Left ventricle myocardium inferior (tissue), 1 donor: ENCODE results near the gene PLOD3. TPM values are rescaled to one million over a fixed set of nuclear protein-coding genes. Genes with fewer than 3 reads are reported as not detected.

Source experiments
- DNase-seq: peaks from one replicate; pipeline ENCODE4 v3.0.0-alpha.2; 2020
- H3K27ac ChIP-seq: fragments of 200-600 bp; replicated peaks from 2 replicates; pipeline ENCODE4 v1.8.0; 2021
- H3K27me3 ChIP-seq: fragments of 200-600 bp; 2 replicates; pipeline ENCODE4 v1.8.0; 2021; ENCODE audit warnings: low read depth
- H3K36me3 ChIP-seq: fragments of 200-600 bp; 2 replicates; pipeline ENCODE4 v1.8.0; 2021
- H3K4me1 ChIP-seq: fragments of 200-600 bp; 2 replicates; pipeline ENCODE4 v1.8.0; 2021
- H3K4me3 ChIP-seq: fragments of 200-600 bp; 2 replicates; pipeline ENCODE4 v1.8.0; 2021; ENCODE audit warnings: mild to moderate bottlenecking, moderate library complexity
- H3K9me3 ChIP-seq: fragments of 200-600 bp; replicated peaks from 2 replicates; pipeline ENCODE4 v1.8.0; 2021
- intact Hi-C: fragments of 100-400 bp; cut with micrococcal nuclease; formaldehyde crosslinking; loops from one replicate; pipeline ENCODE4 v1.11.0; 2022
- total RNA-seq: library from RNA; stranded (reverse); fragmentation: NEBNext Ultra II Directional; extraction: Animal tissue kit (Norgen Biotek cat#: 25700); gene quantifications from one replicate; pipeline ENCODE4 v1.2.1, GENCODE V29; 2021
- TF ChIP-seq, protein P1 (sequence below): fragments of 200-600 bp; IDR thresholded peaks from 2 replicates; pipeline ENCODE4 v1.8.0; 2021; ENCODE audit warnings: antibody characterized with exemption, mild to moderate bottlenecking, borderline replicate concordance
- donor health status: DM: no; HTN: yes; CAD: no; lungs with severe emphysema.

Gene PLOD3
- total RNA-seq, 1 donor from 2014 or later: 38.7 TPM

DNA sequence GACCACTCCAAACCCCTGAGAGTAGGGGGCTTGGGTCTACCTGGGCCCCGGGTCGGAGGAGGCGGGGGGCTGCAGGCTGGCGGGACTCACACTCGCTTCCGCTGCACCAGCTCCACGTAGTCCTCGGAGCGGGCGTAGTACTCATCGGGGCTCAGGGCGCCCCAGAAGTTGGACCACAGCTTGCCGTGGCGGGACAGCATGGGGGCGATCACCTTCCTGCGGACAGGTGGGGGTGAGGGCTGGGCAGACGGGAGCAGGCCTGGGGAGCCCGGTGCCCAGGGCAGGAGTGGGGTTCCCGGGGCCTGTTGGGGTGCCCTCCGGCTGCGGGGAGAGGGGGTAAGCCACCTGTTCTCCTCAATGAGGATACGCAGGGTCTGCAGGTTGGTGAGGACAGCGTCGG lies 5.9 kb downstream of the PLOD3 start:
- Histone ChIP-seq H3K27me3 (no peaks in the 10 kb centered on the region), H3K9me3 (no peaks in the 10 kb centered on the region), H3K36me3 (peaks cover 84% of the 10 kb centered on the region), H3K4me1 (peaks cover 20% of the 10 kb centered on the region), H3K27ac (no peak overlapping the region), H3K4me3 (no peak overlapping the region)
- TF ChIP-seq, protein P1, sequence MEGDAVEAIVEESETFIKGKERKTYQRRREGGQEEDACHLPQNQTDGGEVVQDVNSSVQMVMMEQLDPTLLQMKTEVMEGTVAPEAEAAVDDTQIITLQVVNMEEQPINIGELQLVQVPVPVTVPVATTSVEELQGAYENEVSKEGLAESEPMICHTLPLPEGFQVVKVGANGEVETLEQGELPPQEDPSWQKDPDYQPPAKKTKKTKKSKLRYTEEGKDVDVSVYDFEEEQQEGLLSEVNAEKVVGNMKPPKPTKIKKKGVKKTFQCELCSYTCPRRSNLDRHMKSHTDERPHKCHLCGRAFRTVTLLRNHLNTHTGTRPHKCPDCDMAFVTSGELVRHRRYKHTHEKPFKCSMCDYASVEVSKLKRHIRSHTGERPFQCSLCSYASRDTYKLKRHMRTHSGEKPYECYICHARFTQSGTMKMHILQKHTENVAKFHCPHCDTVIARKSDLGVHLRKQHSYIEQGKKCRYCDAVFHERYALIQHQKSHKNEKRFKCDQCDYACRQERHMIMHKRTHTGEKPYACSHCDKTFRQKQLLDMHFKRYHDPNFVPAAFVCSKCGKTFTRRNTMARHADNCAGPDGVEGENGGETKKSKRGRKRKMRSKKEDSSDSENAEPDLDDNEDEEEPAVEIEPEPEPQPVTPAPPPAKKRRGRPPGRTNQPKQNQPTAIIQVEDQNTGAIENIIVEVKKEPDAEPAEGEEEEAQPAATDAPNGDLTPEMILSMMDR: no peak
- intact Hi-C loops: no loop called here
- no peak for DNase-seq

DNA sequence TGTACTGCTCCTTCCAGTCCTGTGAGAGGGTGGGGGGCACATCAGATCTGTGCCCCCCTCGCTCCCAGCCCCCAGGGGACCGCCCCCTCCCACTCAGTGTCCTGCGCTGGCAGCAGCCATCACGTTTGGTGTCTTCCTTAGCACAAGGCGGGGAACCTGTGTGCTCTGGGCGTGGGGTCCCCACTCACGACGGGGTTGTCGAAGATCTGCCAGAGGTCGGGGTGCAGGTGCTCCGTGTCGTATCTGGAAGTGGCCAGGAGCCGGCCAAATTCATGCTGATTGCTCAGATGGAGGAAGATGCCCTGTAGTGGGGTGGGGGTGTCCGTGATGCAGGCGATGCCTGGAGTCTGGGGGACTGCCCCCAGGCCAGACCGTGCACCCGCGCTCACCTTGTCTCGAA lies 7.2 kb downstream of the PLOD3 start:
- peaks cover 6% of the 10 kb centered on the region for H3K4me1 ChIP-seq
- H3K9me3 ChIP-seq: no peaks in the 10 kb centered on the region
- no peak for DNase-seq
- no peak overlapping the region for H3K4me3 ChIP-seq
- TF ChIP-seq, protein P1: no peak
- peaks cover 85% of the 10 kb centered on the region for H3K36me3 ChIP-seq
- intact Hi-C loops: no loop called here
- no peaks in the 10 kb centered on the region for H3K27me3 ChIP-seq
- H3K27ac ChIP-seq: no peak overlapping the region

DNA sequence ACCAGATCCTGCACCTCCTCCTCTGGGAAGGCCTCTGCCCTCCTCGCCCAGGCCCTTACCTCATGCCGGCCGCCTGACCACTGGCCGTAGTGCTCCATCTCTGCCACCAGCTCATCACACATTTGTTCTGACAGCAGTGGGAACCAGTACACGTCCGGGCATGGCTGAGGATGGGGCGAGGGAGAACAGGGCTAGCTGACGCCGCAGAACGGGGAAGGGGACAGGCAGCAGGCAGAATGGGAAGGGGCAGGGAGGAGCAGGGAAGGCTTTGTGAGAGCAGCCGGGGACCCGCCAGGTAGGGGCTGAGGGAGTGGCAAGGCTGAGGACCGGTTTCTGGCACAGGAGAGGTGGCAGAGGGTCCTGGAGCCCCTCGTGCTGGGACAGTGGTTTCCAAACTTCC lies 8.6 kb downstream of the PLOD3 start:
- DNase-seq: no peak
- Histone ChIP-seq H3K4me3 (no peak overlapping the region), H3K9me3 (no peaks in the 10 kb centered on the region), H3K27ac (no peak overlapping the region), H3K4me1 (no peaks in the 10 kb centered on the region), H3K36me3 (peaks cover 72% of the 10 kb centered on the region), H3K27me3 (peaks cover 4% of the 10 kb centered on the region)
- intact Hi-C loops: no loop called here
- TF ChIP-seq, protein P1: no peak

DNA sequence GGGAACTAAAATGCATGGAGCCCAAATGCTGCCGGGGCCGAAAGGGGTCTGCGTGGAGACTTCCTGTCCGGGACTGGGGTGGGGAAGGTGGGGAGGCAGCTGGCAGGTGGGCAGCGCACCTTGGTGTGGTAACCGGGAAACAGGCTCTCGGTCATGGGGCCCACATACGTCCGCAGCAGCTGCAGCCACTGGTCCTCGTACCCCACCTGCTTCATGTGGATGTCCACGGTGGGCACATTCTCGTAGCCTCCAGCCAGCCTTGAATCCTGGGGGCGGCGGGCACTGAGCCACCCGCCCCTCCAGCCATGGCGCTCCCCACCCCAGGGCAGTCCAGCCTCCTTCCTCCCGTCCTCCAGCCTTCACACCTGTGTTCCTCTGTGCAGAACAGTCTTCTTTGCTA lies 9.9 kb downstream of the PLOD3 start:
- peaks cover 17% of the 10 kb centered on the region for H3K27me3 ChIP-seq
- TF ChIP-seq, protein P1: no peak
- intact Hi-C loops: no loop called here
- no peak overlapping the region for H3K27ac ChIP-seq
- DNase-seq: no peak
- no peaks in the 10 kb centered on the region for H3K9me3 ChIP-seq
- H3K4me1 ChIP-seq: peaks cover under 1% of the 10 kb centered on the region
- no peak overlapping the region for H3K4me3 ChIP-seq
- H3K36me3 ChIP-seq: peaks cover 58% of the 10 kb centered on the region

DNA sequence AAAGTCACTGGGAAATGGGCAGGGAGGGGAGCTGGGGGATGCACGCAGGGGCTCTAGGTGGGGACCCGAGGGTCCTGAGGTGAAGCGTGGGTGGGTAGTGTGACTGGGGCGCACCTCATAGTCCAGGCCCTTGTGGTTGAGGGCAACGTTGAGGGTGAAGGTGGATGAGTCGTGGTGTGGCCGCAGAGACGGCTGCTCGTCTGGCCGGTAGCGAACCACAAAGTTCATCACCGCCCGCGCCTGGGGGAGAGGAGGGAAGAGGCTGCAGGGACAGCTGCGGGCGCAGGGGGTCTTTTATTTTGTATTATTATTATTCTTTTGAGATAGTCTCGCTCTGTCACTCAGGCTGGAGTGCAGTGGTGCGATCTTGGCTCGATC lies 10.7 kb downstream of the PLOD3 start:
- Histone ChIP-seq H3K4me1 (peaks cover 8% of the 10 kb centered on the region), H3K4me3 (no peak overlapping the region), H3K9me3 (no peaks in the 10 kb centered on the region), H3K27me3 (peaks cover 25% of the 10 kb centered on the region), H3K27ac (no peak overlapping the region), H3K36me3 (peaks cover 51% of the 10 kb centered on the region)
- TF ChIP-seq, protein P1: no peak
- intact Hi-C loops: no loop called here
- no peak for DNase-seq
